NCI-H1105 (cell line): ENCODE results near the gene BPIFA1.

Experiments used
- DNase-seq: peaks from one replicate; lab custom pipeline; 2025; lab: John Stamatoyannopoulos, UW

BPIFA1 gene

DNA sequence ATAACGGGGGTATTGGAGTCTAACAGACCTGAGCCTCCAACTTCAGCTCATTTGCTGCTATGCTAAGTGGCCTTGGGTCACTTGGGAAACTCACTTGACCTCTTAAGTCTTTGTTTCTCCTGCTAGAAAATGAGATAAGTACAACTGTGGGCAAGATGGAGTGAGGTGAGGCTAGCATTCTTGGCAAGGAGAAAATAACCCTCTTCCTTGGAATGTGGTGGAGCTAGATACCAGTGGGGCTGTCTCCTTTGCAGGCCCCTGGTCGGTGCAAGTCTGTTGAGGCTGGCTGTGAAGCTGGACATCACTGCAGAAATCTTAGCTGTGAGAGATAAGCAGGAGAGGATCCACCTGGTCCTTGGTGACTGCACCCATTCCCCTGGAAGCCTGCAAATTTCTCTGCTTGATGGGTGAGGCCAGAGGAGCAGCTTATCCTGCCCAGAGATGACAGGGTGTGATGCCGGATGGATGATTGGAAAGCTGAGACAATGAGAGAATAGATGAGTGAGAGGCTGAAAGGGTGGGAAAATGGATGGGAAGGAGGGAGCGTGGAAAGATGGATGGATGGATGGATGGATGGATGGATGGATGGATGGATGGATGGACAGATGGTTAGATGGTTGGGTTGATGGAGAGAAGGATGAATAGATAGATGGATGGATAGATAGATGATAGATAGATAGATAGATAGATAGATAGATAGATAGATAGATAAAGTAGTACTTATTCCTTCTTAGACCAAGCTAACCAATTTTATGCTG is 4.4 kb downstream of the BPIFA1 start:
- no peak for DNase-seq

DNA sequence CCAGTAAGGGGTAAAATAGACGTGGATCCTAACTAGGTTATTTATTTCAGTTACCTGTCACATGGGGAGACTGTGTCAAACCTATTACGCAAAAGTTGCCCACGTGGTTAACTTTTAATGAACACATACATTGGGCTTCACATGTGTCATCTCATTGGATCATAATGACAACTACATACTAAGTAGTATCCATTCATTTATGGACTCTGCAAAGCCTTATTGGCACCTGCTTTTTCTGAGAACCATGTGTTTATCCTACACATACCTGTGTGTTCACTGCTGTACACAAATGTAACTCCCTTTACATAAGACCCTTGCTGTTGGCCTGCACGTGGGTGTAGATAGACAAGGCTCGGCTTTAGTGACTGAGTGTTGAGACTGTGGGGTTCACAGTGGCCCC is 5.1 kb downstream of the BPIFA1 start:
- no peak for DNase-seq

DNA sequence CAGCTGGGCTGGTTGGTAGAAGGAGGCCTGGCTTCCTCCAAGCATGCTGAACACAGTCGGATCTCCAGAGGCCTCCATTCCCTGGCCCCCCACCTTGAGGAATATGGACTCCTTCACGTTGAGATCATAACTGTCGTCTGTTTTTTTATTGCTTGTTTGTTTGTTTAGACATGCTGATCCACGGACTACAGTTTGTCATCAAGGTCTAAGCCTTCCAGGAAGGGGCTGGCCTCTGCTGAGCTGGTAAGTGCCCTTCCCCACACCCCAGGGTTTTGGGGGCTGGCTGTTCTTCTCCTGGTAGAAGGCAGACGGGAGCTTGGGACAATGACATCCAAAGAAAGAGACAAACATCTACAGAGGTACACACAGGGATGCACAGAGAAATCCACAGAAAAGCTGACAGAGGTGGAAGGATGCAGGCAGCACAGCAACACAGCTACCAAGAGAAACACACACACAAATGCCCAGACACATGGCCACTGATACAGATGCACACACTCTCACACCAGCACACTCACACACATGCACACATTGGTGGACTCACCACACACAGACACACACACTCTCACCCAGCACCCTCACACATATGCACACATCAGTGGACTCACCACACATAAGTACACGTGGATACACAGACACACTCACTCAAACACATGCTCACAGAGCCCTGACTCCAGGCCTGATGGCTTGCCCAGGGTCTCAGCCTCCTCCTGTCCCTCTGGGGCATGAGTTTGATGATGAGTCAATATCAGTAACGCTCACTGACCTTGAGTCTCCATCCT is 6.7 kb downstream of the BPIFA1 start:
- DNase-seq: no peak

DNA sequence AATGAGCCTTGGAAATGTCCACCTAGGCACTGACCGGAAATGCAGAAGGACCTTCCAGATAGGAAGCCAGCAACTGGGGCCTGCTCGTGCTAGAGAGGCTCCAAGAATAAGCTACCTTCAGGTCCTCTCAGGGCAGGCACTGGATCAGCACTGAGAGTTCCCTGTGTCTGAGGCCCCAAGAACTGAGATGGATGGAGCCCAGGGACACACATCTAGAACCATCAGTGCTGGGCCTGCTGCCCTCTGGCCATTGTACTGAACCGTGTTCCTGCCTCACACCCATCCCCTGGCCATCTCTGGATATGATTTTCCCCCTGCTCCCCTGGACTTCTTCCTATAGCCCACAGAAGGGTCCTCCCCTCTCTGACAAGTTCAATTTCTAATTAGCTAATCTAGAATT is 10.3 kb downstream of the BPIFA1 start:
- no peak for DNase-seq

DNA sequence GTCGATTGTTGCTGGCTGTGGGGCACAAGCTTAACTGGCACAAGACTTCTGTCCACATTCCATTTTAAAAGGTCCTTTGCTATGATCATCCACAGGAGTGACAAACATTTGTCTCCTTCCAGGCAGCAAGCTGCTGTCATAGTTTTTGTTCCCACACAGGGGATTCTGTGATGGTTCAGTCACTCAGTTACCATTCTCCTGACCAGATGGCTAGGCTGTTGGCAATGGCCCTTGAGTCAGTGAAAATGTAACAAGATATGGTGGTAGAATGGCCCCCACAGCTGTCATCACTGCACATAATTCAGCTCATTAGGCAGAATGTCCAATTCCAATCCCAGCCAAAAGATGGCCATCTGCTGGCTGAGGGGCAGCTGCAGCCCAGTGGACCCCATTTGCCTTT is 13.7 kb downstream of the BPIFA1 start:
- DNase-seq: no peak

DNA sequence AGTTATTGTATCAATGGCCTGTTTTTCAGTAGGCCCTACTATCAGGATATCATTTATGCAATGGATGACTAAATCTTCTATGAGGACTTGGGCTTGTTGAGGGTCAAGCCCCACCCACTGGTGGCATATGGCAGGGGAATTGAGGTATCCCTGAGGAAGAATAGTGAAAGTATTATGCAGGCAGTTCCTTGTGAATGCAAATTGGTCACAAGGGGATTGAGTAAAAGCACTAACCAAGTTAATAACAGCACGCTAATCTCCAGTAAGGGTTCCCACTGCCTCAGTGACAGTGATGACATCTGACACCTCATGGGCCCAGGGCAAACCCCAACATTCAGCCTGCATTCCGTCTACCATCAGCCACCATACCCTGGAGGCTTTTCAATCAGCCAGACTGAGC is 14.9 kb downstream of the BPIFA1 start:
- DNase-seq: no peak

DNA sequence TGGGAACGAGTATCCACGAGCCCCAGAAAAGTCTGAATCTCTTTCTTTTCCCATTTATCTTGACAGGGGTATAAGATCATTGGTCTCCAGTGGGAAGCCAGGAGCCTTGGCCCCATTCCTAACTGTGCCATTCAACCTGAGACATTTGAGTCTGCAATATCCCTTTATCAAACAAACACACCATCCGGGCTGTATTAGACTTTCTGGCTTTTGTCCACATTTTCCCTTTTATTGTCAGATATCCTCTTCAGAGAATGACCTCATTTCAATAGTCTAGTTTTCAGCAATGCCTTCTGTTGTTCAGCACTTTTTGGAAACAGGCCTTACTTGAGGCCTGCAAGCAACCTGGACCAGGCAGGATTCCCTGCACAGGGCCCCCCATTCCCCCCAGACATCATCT is 15.7 kb downstream of the BPIFA1 start:
- no peak for DNase-seq

DNA sequence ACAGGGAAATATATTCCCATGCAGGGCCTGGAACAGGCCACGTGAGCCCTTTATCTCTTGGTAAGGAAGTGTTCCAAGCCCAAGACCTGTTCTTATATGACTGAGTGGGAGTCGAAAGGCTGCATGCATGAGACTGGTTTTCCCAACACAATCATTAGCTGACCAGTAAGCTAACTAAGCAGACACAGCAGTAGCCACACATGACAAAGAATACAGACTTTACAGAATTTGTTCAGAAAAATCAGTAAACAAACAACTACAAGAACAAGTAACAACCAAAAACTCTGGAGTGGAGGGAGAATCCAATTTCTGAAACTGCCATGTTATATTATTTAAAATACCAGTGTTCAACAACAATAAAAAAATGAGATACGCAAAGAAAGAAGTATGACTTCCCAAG is 16.7 kb downstream of the BPIFA1 start:
- DNase-seq: no peak

DNA sequence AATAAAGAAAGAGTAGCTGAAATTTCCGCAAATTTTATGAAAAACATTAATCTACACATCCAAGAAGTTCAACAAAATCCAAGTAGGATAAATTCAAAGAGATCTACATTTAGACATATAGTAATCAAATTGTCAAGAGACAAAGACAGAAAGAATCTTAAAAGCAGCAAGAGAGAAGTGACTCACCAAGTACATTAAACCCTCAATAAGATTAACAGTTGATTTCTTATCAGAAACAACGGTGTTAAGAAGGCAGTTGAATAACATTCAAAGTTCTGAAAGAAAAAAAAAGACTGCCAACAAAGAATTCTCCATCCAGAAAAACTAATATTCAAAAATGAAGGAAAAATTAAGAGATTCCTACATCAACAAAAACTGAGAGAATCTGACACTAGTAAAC is 19.2 kb downstream of the BPIFA1 start:
- no peak for DNase-seq

DNA sequence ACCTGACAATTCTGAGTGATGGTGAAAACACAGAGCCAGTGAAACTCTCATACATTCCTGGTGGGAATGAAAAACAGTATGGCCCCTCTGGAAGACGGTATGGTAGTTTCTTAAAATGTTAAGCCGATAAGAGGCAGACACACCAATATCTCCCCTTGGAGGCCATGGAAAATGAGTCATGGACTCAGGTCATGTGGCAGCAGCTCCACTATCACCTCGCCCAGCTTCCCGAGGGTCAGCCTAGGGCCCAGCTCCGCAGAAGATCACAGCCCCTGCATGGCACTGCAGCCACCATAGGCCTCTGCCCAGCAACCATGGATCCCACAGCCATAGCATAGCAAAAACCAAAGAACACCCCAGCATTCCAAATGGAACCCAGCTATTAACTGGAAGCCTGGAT is 21.4 kb downstream of the BPIFA1 start:
- DNase-seq: no peak

DNA sequence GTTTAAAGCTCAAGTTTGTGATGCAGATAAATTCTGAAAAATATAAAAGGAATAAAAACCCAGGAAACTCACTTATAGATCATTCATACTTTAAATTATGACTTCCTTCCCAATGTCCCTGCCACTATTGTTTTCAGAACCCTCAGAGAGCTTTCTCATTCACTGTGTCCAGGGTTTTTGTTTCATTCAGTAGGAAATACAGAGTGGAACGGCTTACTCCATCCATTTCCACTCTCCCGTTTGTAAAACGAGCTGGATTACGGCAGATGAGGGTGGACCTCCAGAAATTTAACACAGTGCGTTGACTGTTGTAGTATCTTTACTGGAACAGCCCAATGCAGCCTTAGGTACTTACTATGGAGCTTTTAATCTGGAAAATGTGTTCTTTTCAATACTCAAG is 23.6 kb downstream of the BPIFA1 start:
- DNase-seq: no peak

DNA sequence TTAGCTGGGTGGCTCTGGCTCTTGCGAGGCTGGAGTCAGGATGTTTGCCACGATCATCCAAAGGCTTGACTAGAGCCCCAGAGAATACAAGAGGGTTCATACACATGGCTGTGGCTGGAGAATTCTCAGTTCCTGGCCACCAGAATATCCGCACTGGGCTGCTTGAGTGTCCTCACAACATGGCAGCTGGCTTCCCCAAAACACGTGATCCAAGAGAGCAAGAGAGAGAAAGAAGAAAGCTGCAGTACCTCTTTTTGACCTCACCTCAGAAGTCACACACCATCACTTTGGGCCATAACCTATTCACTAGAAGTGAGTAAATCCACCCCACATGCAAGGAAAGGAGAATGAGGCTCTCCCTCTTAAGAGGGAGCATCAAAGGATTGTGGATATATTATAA is 25.7 kb downstream of the BPIFA1 start:
- DNase-seq: no peak

DNA sequence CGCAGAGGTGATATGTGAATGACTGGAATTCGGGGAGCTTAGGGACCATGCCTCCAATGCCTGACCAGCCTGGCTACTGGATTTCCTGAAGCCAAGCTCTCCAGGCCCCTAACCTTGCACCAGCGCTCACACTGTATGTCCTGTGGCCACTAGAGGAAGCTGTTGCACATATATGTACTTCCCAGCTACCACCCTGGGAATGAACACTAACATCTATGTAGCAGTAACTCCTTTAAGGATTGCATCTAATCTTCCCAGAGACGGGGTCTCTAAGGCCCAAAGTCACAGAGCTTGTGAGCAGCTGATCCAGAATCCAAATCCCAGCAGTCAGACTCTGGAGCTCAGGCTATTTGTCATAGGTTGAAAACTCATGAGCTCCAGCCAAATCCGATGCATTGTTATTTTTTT is 26.9 kb downstream of the BPIFA1 start:
- no peak for DNase-seq

DNA sequence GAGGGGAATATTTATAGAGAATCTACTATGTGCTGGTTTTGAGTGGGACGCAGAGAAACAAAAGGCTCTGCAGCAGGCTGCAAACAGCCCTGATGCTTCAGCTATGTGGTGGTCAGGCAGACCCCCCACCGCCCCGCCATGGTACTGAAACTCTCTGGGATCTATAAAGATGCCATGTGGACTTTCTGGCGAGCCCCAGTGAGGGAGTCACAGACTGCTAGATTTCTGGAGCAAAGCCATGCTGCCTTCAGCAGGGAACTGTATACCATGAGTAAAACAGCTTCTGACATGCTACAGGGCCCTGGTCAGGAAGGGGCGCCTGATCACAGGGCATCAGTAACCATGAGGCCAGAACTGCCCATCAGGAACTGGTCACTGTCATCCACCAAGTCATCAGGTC is 28.0 kb downstream of the BPIFA1 start:
- DNase-seq: no peak

DNA sequence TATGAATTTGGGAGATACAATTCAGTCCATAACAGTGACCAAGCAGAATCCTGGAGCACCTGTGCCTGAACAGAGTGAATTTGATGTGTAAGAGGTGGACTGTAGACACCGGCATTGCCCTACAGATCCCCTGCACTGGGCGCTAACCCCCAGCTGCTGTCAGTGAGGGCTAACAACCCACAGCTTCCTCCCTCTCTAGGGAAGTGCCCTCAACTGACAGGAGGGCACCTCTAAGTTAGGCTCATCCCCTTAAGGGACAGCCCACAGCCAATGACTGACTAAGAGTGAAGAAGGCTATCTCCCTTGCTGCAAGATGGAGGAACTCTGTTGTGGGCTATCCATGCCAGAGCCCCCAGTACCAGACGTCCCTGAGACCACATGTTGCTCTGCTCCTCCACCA is 31.9 kb downstream of the BPIFA1 start:
- no peak for DNase-seq

DNA sequence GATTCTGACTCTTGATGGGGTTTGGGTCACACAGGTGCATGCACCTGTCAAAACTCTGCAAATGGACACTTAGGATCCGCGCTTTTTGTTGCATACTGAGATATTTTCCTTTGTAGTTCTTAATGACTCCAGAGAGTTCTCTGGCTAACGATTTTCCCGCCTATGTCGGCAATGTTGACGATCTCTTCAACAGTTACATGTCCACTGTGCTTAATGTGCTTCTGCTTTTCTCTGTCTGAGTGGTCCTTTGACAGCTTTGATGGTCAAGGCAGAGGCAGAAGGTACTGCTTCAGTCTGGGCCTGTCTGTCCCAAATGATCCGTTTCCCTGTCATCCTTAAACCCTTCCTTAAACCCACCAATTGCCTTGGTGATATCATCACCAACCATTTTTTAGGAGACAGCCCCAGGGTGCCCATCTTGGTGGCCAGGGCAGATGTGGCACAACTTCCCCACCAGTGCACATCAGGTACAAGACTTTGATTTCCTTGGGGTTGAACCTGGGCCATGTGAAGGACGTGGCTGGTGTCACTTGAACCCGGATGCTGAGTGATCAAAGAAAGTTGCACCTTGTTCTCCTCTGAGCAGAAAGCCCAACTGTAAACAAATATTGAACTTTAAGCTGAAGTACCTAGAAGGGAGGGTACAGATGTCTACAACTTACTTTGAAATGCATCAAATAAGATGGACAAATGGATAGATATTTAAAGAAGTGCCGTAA is 36.5 kb downstream of the BPIFA1 start:
- no peak for DNase-seq

DNA sequence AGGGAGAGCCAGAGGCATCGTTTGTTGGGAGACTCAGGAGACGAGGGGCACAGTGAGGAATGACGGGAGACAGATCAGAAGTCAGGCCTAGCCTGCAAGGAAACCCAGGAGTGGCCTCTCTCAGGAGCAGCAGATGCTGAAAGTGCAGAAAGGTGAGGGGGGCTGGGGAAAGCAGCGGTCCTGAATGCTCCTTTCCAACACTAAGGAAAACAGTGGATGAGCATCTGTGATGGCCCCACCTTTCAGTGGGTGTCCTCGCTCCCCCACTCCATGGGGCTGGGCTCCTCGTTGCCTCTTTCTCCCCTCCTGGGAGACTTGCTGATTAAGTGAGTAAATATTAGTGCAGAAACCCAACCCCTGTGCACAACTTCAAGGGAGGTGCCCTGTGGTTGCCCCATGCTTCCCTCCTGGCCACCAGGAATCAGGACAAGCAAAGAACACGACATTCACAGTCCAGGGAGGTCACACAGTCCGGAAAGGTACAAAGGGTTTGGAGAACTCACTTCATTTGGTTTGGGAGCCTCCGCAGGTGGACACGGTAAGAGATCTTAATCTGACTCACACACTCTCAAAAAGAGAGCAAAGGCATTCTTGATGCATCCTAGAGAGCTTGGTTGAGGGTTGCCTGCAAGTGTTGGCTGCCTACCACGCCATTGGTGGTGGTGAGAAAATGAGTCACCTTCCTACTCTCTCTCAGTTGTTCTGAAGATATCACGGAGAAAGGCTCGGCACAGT is 37.5 kb downstream of the BPIFA1 start:
- DNase-seq: no peak

DNA sequence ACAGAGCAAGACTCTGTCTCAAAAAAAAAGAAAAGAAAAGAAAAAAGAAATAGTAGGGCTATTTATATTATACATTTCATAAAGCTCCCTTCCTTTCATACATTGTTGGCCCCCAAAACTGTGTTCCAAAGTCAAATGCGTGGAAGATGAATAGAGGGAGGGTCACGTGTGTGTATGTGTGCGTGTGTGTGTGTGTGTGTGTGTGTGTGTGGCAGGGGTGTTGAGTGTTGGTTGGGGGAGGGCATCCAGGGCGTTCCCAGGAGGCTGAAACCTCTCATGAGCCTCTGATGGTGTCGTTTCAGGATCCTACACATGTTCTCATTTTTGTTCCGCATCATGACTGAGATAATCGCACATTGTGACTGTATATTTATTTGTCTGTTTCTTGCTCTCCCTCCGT is 39.4 kb downstream of the BPIFA1 start:
- no peak for DNase-seq

DNA sequence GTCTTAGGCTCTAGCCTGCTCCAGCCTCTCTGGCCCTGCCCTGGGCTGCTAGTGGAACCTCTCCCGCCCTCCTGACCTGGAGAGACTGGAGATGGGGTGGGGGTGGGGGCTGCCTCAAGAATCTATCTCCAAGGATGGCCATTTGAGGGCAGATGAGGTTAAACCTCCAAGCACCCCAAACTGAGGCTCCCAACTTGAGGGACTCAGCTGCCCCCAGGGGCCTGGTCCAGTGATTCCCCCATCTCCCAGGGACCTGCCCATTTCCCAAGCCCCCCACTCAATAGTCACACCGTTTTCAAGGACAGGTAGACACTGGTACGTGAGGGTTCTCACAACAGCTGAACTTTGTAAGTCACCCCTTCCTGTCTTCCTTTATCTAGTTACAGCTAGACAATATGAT is 40.1 kb downstream of the BPIFA1 start:
- DNase-seq: no peak

DNA sequence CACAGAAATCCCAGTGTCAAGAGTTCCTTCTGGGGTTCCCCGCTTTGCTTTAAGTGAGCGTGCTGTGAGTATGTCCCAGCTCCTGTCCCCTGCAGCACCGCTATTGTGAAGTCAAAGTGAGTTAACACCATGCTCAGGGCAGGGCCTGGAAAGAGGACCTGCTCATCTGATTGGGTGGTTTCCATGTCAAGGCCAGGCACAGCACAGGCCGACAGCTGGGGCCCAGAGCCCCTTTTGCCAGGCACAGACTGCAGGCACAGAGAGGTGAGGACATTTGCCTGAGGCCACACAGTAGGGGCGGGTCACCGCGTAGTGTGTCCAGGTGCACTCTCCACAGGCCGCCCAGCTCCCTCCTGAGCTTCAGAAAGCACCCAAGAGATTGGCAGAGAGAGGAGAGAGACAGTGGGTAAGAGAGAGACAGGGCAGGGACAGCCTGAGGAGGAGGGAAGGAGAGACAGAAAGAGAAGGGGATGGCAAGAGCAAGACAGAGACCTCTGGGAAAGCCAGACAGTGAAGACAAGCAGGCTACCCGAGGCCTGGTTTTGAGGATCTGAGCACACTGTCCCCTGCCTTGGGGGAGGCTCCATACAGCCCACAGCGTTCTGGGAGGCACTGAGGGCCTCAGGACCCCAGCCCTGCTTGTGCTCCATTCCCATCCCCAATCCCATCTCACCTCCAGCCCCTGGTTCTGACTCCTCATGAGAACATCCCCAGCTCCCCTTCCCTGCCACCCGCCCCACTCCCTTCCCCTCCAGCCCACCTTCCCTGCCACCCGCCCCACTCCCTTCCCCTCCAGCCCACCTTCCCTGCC is 40.7 kb downstream of the BPIFA1 start:
- no peak for DNase-seq
